Vagina (tissue), 2 donors: ENCODE results near the gene PTPRG. TPM values are rescaled to one million over a fixed set of nuclear protein-coding genes. Genes with fewer than 3 reads are reported as not detected.

Experiments
- DNase-seq, 2 donors: peaks; one replicate each; pipeline ENCODE4 v3.0.0-alpha.2; 2017; ENCODE audit errors: extremely low spot score in 2 of 2
- H3K27ac ChIP-seq: fragments of 200-600 bp; sonication (generic); one replicate; pipeline ENCODE4 v1.5.1; 2019
- H3K27me3 ChIP-seq: fragments of 200-600 bp; sonication (generic); one replicate; pipeline ENCODE4 v1.5.1; 2019
- H3K36me3 ChIP-seq, 2 donors: fragments of 200-600 bp; sonication (generic); one replicate each; pipeline ENCODE4 v1.5.1; 2017 to 2019
- H3K4me1 ChIP-seq: fragments of 200-600 bp; sonication (generic); one replicate; pipeline ENCODE4 v1.5.1; 2019
- H3K4me3 ChIP-seq, 2 donors: fragments of 200-600 bp; sonication (generic); 1 replicate in 1 of 2; 2 replicates in 1 of 2; pipeline ENCODE4 v1.5.1; 2016 to 2019
- H3K9me3 ChIP-seq: fragments of 200-600 bp; sonication (generic); one replicate; pipeline ENCODE4 v1.5.1; 2019
- POLR2A ChIP-seq, 2 donors: fragments of 450-650 bp; IDR thresholded peaks; one replicate each; pipeline ENCODE4 v1.6.1; 2017; ENCODE audit warnings: antibody characterized with exemption in 2 of 2, mild to moderate bottlenecking in 2 of 2, moderate library complexity in 2 of 2
- POLR2AphosphoS5 ChIP-seq, 2 donors: sonication (generic); formaldehyde crosslinking; IDR thresholded peaks; one replicate each; pipeline ENCODE4 v1.9.0; 2017; ENCODE audit warnings: antibody characterized with exemption in 2 of 2, mild to moderate bottlenecking in 2 of 2, low read depth in 1 of 2; ENCODE audit not compliant: insufficient read depth in 1 of 2
- intact Hi-C: fragments of 100-400 bp; cut with DNase I; formaldehyde crosslinking; loops from one replicate; pipeline ENCODE4 v1.15.1; 2023
- total RNA-seq: library from RNA; depleted of rRNA; stranded (reverse); fragments of >200 nt; gene quantifications from one replicate; pipeline ENCODE4 v1.2.3, GENCODE V29; 2016
- TF ChIP-seq, protein P1 (sequence below), 3 experiments: fragments of 450-650 bp in 2 of 3; fragments of 200-600 bp in 1 of 3; sonication (generic) in 1 of 3; IDR thresholded peaks; one replicate each; pipeline ENCODE4 v1.5.1; 2017 to 2019; ENCODE audit warnings: antibody characterized with exemption in 3 of 3, mild to moderate bottlenecking in 2 of 3, moderate library complexity in 2 of 3

Gene PTPRG
- total RNA-seq, 1 donor from 2014 or later, result 47.6 TPM

DNA sequence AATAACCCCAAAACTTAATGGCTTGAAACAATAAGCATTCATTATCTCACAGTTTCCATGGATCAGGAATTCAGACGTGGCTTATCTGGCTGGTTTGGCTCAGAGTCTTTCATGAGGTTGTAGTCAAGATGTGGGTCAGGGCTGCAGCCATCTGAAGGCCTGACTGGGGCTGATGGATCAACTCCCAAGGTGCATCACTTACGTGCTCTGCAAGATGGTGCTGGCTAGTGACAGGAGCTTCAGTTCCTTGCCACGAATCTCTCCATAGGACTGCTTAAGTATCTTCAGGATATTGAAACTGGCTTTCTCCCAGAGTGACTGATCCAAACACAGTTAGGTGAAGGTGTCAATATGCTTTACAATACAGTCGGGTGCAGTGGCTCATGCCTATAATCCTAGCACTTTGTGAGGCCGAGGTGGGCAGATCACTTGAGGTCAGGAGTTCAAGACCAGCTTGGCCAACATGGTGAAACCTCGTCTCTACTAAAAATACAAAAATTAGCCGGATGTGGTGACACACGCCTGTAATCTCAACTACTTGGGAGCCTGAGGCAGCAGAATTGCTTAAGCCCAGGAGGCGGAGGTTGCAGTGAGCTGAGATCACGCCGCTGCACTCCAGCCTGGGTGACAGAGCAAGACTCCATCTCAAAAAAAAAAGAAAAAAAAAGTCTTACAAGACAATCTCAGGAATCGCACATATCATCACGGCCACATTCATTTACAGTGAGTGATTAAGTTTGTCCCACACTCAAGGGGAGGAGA, 28.5 kb upstream of the PTPRG start:
- Histone ChIP-seq H3K27me3 (no peaks in the 10 kb centered on the region), H3K9me3 (no peaks in the 10 kb centered on the region), H3K4me3 (no peak overlapping the region), H3K36me3 (no peaks in the 10 kb centered on the region), H3K27ac (no peak overlapping the region), H3K4me1 (no peaks in the 10 kb centered on the region)
- no peak for TF ChIP-seq POLR2AphosphoS5 (IDR thresholded peaks at IDR 0.05; ENCODE audit: insufficient read depth in 1 of 2, low read depth in 1 of 2)
- TF ChIP-seq POLR2A (IDR thresholded peaks at IDR 0.05), result no peak
- TF ChIP-seq, protein P1, sequence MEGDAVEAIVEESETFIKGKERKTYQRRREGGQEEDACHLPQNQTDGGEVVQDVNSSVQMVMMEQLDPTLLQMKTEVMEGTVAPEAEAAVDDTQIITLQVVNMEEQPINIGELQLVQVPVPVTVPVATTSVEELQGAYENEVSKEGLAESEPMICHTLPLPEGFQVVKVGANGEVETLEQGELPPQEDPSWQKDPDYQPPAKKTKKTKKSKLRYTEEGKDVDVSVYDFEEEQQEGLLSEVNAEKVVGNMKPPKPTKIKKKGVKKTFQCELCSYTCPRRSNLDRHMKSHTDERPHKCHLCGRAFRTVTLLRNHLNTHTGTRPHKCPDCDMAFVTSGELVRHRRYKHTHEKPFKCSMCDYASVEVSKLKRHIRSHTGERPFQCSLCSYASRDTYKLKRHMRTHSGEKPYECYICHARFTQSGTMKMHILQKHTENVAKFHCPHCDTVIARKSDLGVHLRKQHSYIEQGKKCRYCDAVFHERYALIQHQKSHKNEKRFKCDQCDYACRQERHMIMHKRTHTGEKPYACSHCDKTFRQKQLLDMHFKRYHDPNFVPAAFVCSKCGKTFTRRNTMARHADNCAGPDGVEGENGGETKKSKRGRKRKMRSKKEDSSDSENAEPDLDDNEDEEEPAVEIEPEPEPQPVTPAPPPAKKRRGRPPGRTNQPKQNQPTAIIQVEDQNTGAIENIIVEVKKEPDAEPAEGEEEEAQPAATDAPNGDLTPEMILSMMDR (IDR thresholded peaks at IDR 0.05), result no peak
- intact Hi-C loops, result no loop called here
- no peak for DNase-seq

DNA sequence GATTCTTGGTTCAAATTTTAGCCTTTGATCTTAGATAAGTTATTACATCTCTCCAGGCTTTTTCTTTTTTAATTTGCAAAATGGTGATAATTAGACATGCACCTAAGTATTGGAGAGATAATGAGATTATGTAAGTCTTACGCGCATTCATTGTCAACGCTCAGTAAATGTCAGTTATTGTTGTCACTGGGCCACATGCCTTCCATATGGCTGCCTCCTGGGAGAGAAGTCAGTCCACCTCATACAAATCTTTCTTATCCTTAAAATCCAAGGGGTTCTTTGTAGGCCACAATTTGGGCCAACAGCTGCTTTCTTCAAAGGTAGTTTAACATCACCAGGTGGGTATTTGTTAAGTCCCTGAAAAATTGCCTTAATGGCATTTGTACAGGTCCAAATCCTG, 25.5 kb upstream of the PTPRG start:
- no peak overlapping the region for H3K27ac ChIP-seq
- H3K36me3 ChIP-seq, result no peaks in the 10 kb centered on the region
- no peak for DNase-seq
- TF ChIP-seq, protein P1 (IDR thresholded peaks at IDR 0.05), result no peak
- TF ChIP-seq POLR2A (IDR thresholded peaks at IDR 0.05), result no peak
- TF ChIP-seq POLR2AphosphoS5 (IDR thresholded peaks at IDR 0.05; ENCODE audit: insufficient read depth in 1 of 2, low read depth in 1 of 2), result no peak
- H3K9me3 ChIP-seq, result no peaks in the 10 kb centered on the region
- no peak overlapping the region for H3K4me3 ChIP-seq
- no peaks in the 10 kb centered on the region for H3K27me3 ChIP-seq
- no peaks in the 10 kb centered on the region for H3K4me1 ChIP-seq
- intact Hi-C loops, result no loop called here

DNA sequence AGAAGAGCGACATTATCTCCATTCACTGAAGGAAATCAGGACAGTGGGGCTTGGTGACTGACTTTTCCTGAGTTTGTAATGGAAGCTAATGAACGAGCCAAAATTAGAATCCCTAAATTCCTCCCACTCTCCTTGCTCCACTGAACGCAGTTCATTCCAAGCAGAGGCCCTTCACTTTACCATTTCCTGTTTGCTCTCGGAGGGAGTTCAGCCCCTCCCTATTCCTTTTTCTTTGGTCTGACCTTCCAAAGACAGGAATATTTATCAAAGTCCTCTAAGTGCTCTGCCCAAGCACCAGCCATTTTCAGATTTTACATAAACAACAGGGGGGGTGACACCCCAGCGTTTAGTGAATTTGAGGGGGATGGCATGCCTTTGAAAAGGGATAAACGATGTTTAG, 24.0 kb upstream of the PTPRG start:
- Histone ChIP-seq H3K36me3 (no peaks in the 10 kb centered on the region), H3K27ac (no peak overlapping the region), H3K4me1 (no peaks in the 10 kb centered on the region), H3K27me3 (no peaks in the 10 kb centered on the region), H3K4me3 (no peak overlapping the region), H3K9me3 (no peaks in the 10 kb centered on the region)
- TF ChIP-seq POLR2AphosphoS5 (IDR thresholded peaks at IDR 0.05; ENCODE audit: insufficient read depth in 1 of 2, low read depth in 1 of 2), result no peak
- no peak for TF ChIP-seq POLR2A (IDR thresholded peaks at IDR 0.05)
- TF ChIP-seq, protein P1 (IDR thresholded peaks at IDR 0.05), result no peak
- intact Hi-C loops, result no loop called here
- DNase-seq, result no peak

DNA sequence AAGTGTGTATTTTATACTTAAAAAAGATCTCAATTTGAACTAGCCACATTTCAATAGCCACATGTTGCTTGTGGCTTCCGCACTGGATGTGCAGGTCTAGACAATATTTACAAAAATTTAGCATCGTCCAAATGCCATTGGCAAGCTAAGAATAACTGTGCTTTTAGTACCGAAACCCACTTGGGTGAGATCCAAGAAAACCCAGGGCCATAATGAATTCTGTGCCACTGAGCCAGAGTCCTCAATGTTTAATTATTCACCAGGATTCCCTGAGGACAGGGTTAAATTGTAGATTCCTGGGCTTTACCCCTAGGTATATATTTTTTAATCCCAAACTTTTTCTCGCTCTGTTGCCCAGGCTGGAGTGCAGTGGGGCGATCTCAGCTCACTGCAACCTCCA, 22.9 kb upstream of the PTPRG start:
- Histone ChIP-seq H3K4me1 (no peaks in the 10 kb centered on the region), H3K4me3 (no peak overlapping the region), H3K27ac (no peak overlapping the region), H3K27me3 (no peaks in the 10 kb centered on the region), H3K9me3 (no peaks in the 10 kb centered on the region), H3K36me3 (no peaks in the 10 kb centered on the region)
- TF ChIP-seq, protein P1 (IDR thresholded peaks at IDR 0.05), result no peak
- TF ChIP-seq POLR2A (IDR thresholded peaks at IDR 0.05) (no peak), POLR2AphosphoS5 (IDR thresholded peaks at IDR 0.05; ENCODE audit: insufficient read depth in 1 of 2, low read depth in 1 of 2) (no peak)
- no peak for DNase-seq
- intact Hi-C loops, result no loop called here

DNA sequence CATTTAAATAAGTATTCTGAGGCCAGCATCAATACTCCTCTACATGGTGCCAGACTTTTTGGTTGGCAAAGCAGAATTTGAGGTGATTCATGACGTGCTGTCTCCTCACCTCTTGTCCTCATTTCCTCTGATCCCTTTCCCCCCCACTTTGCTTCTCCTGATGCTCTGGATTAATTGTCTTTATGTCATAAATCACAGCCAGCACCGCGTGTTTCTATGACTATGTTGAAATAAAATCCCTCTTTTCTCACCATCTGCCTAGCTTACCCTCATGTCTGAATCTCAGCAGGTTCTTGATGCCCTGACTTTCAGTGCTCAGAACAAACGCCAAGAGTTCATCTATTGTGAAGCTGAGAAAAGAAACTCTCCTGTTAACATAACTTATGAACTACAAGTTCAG, 19.7 kb upstream of the PTPRG start:
- TF ChIP-seq POLR2A (IDR thresholded peaks at IDR 0.05) (no peak), POLR2AphosphoS5 (IDR thresholded peaks at IDR 0.05; ENCODE audit: insufficient read depth in 1 of 2, low read depth in 1 of 2) (no peak)
- TF ChIP-seq, protein P1 (IDR thresholded peaks at IDR 0.05), result no peak
- DNase-seq, result no peak
- H3K36me3 ChIP-seq, result no peaks in the 10 kb centered on the region
- H3K27ac ChIP-seq, result no peak overlapping the region
- H3K27me3 ChIP-seq, result no peaks in the 10 kb centered on the region
- H3K9me3 ChIP-seq, result no peaks in the 10 kb centered on the region
- H3K4me3 ChIP-seq, result no peak overlapping the region
- intact Hi-C loops, result no loop called here
- H3K4me1 ChIP-seq, result no peaks in the 10 kb centered on the region
